ENCODE results near the gene HEBP2. TPM values are rescaled to one million over a fixed set of nuclear protein-coding genes. Genes with fewer than 3 reads are reported as not detected.

Gene HEBP2
- total RNA-seq, 3 donors from 2014 or later (not counting 1 experiment from before 2014, with no cell fraction given), result 14.2 to 18.6 (median 15.2) TPM

- TF ChIP-seq CTCF (IDR thresholded peaks at IDR 0.05), result no peak
- no peaks in the 10 kb centered on the region for H3K27me3 Mint-ChIP-seq (ENCODE audit: low read depth in 2 of 2)
- no peak overlapping the region for H3K4me3 ChIP-seq (ENCODE audit: low read length)
- H3K27ac ChIP-seq (ENCODE audit: low read length), result no peak overlapping the region
- DNase-seq (no peak), ATAC-seq (no peak)
- 99% methylated on average over 3 of the region's 3 CpGs for WGBS (ENCODE audit: insufficient coverage)
- no peak overlapping the region for H3K4me3 Mint-ChIP-seq
- H3K27me3 ChIP-seq (ENCODE audit: control insufficient read depth, insufficient read depth, low read length), result no peaks in the 10 kb centered on the region
- no peaks in the 10 kb centered on the region for H3K36me3 Mint-ChIP-seq
- peaks cover 19% of the 10 kb centered on the region for H3K36me3 ChIP-seq (ENCODE audit: control insufficient read depth, insufficient read depth, low read length)
- H3K27ac Mint-ChIP-seq, result no peak overlapping the region
- H3K4me1 ChIP-seq (ENCODE audit: control insufficient read depth, insufficient read depth, low read length), result no peaks in the 10 kb centered on the region
- H3K9me3 Mint-ChIP-seq, result no peaks in the 10 kb centered on the region
- H3K9me3 ChIP-seq (ENCODE audit: control insufficient read depth, insufficient read depth, low read length), result no peaks in the 10 kb centered on the region
- H3K4me1 Mint-ChIP-seq, result peaks cover 0 to 2% of the 10 kb centered on the region in 2 donors
- intact Hi-C loops (cut with micrococcal nuclease), result no loop called here
Observed at GRCh38 chr6:138418118-138418742, 14.2 kb downstream of the HEBP2 start.

- no peak overlapping the region for H3K27ac Mint-ChIP-seq
- ATAC-seq (no peak), DNase-seq (no peak)
- no peaks in the 10 kb centered on the region for H3K9me3 Mint-ChIP-seq
- H3K27me3 ChIP-seq (ENCODE audit: control insufficient read depth, insufficient read depth, low read length), result no peaks in the 10 kb centered on the region
- H3K27me3 Mint-ChIP-seq (ENCODE audit: low read depth in 2 of 2), result no peaks in the 10 kb centered on the region
- H3K27ac ChIP-seq (ENCODE audit: low read length), result no peak overlapping the region
- no peak overlapping the region for H3K4me3 ChIP-seq (ENCODE audit: low read length)
- 98% methylated on average over 3 of the region's 3 CpGs for WGBS (ENCODE audit: insufficient coverage)
- H3K4me1 Mint-ChIP-seq, result peaks cover 0 to 5% of the 10 kb centered on the region in 2 donors
- no peaks in the 10 kb centered on the region for H3K4me1 ChIP-seq (ENCODE audit: control insufficient read depth, insufficient read depth, low read length)
- H3K36me3 ChIP-seq (ENCODE audit: control insufficient read depth, insufficient read depth, low read length), result peaks cover 7% of the 10 kb centered on the region
- intact Hi-C loops (cut with micrococcal nuclease), result no loop called here
- no peak for TF ChIP-seq CTCF (IDR thresholded peaks at IDR 0.05)
- no peak overlapping the region for H3K4me3 Mint-ChIP-seq
- no peaks in the 10 kb centered on the region for H3K9me3 ChIP-seq (ENCODE audit: control insufficient read depth, insufficient read depth, low read length)
- no peaks in the 10 kb centered on the region for H3K36me3 Mint-ChIP-seq
Observed at GRCh38 chr6:138419766-138420165, 15.7 kb downstream of the HEBP2 start.

GRCh38 chr6:138420356-138420755 is 16.3 kb downstream of the HEBP2 start:
- H3K27me3 ChIP-seq (ENCODE audit: control insufficient read depth, insufficient read depth, low read length), result no peaks in the 10 kb centered on the region
- Mint-ChIP-seq H3K36me3 (no peaks in the 10 kb centered on the region), H3K4me1 (peaks cover 0 to 5% of the 10 kb centered on the region in 2 donors), H3K27ac (no peak overlapping the region), H3K27me3 (ENCODE audit: low read depth in 2 of 2) (no peaks in the 10 kb centered on the region), H3K9me3 (no peaks in the 10 kb centered on the region), H3K4me3 (no peak overlapping the region)
- H3K27ac ChIP-seq (ENCODE audit: low read length), result no peak overlapping the region
- DNase-seq (no peak), ATAC-seq (no peak)
- intact Hi-C loops (cut with micrococcal nuclease), result no loop called here
- H3K9me3 ChIP-seq (ENCODE audit: control insufficient read depth, insufficient read depth, low read length), result no peaks in the 10 kb centered on the region
- H3K4me1 ChIP-seq (ENCODE audit: control insufficient read depth, insufficient read depth, low read length), result no peaks in the 10 kb centered on the region
- H3K36me3 ChIP-seq (ENCODE audit: control insufficient read depth, insufficient read depth, low read length), result peaks cover 7% of the 10 kb centered on the region
- no peak for TF ChIP-seq CTCF (IDR thresholded peaks at IDR 0.05)
- 97% methylated on average over 4 of the region's 4 CpGs for WGBS (ENCODE audit: insufficient coverage)
- no peak overlapping the region for H3K4me3 ChIP-seq (ENCODE audit: low read length)

- Mint-ChIP-seq H3K36me3 (no peaks in the 10 kb centered on the region), H3K27me3 (ENCODE audit: low read depth in 2 of 2) (peaks cover 0 to 3% of the 10 kb centered on the region in 2 donors), H3K9me3 (no peaks in the 10 kb centered on the region), H3K4me1 (peaks cover 0 to 5% of the 10 kb centered on the region in 2 donors), H3K4me3 (no peak overlapping the region), H3K27ac (no peak overlapping the region)
- WGBS (ENCODE audit: insufficient coverage), result 89% methylated on average over 4 of the region's 6 CpGs
- H3K36me3 ChIP-seq (ENCODE audit: control insufficient read depth, insufficient read depth, low read length), result peaks cover 6% of the 10 kb centered on the region
- no peaks in the 10 kb centered on the region for H3K27me3 ChIP-seq (ENCODE audit: control insufficient read depth, insufficient read depth, low read length)
- no peaks in the 10 kb centered on the region for H3K4me1 ChIP-seq (ENCODE audit: control insufficient read depth, insufficient read depth, low read length)
- no peak for TF ChIP-seq CTCF (IDR thresholded peaks at IDR 0.05)
- no peak for DNase-seq
- H3K4me3 ChIP-seq (ENCODE audit: low read length), result no peak overlapping the region
- intact Hi-C loops (cut with micrococcal nuclease), result no loop called here
- no peak for ATAC-seq
- H3K27ac ChIP-seq (ENCODE audit: low read length), result no peak overlapping the region
- no peaks in the 10 kb centered on the region for H3K9me3 ChIP-seq (ENCODE audit: control insufficient read depth, insufficient read depth, low read length)
Observed at GRCh38 chr6:138421089-138421488, 17.1 kb downstream of the HEBP2 start.
